NCI-H1417 (cell line): Measurements from ENCODE around the gene KDM4B.
"Not testable (repeated sequence)": the region's sequence is repeated elsewhere in the genome, so short reads cannot be mapped to it uniquely, and the experiment has no call there.

Source experiments
- DNase-seq, 3 experiments: peaks; one replicate each; lab custom pipeline; 2025; lab: John Stamatoyannopoulos, UW

The KDM4B gene

DNA sequence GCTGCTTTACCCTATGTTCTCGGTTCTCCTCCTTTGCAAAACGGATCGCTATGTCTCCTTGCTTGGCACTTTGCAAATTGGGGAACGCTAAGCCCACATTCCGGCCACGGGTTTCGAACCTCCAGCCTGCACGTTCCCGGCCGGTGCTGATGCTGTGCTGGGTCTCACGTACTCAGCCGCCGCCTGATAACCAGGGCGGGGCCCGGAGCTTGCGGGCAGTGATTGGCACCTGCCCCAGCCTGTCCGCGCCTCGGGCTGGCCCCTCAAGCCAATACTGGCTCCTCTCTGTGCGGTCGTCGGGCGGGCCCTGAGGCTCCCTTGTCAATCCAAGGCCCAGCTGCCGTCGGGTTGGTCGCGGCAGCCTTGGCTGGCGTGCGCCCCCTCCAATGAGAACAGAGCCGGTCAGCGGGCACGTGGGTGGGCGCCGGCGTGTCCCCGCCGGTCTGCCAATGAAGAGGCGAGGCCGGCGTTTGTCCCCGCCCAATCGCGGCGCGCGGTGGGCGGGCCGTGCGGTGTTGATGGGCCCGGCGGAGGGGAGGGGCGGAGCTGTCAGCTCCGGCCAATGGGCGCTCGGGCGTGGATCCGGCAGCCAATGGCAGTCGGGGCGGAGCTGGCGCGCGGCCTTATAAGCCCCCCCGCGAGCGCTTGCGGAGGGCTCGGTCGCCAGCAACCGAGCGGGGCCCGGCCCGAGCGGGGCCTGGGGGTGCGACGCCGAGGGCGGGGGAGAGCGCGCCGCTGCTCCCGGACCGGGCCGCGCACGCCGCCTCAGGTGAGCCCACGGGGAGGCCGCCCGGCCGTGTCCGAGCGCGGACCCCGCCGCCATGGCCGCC is at the start of gene KDM4B:
Gene KDM4B, plus strand, starts transcription at position 652 of the 830 bp plus-strand sequence. CDS start 63,778 bp downstream, outside the sequence.
- DNase-seq, result peak; percentile 100

DNA sequence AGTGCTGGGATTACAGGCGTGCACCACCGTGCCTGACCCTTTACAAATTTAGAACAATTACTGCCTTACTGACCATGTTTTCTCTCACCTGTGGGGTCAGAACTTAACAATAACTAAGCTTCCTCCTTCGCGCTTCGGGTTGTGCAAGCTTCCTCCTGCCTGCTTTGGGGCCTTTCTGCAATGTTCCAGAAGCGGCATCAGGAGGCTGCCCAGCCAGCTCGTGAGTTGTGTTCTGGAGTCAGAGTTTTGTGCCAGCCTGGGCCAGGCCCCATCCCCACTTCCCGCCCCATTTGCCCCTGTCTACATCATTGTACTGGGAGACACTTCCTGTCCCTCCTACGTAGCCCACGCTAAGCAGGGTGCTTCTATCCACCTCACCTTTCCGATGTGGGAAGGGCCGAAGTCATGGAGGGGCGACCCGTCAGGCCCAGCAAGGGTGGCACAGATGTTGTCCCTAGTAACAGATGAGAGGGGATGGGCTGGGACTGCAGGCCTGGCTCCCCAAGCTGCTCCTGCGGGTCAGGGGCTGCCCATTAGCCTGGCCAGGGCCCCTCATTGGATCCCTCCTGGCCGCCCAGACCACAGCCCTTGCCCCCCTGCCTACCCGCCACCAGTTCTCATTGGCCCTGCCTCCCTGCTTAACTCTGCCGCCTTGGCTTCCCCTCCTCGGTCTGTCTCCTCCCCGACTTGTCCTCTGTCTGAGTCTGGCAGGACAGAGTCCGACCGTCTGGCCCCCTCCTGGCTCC is 46.2 kb upstream of the KDM4B start:
- no peak for DNase-seq

DNA sequence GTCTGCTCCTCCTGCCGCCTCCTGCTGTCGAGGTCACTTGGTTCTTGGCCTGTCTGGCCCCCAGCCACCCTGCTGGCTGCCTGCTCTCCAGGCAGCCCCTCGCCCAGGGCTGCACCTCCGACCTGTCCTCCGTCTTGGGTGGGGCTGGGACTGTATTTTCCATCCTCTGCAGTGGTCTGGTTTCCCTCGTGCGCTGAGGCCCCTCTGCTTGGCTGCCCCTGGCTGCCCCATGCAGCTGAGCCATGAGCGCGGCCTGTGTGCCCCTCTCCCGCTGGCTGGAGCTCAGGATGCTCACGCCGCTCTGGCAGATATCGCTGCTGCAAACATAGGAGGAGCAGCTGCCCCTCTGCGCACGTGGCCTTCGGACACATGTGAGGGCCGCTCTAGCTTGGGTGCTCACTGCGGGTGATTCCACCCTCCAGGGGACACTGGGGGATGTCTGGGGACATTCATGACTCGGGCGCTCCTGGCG is 45.6 kb upstream of the KDM4B start:
- DNase-seq, result no peak

DNA sequence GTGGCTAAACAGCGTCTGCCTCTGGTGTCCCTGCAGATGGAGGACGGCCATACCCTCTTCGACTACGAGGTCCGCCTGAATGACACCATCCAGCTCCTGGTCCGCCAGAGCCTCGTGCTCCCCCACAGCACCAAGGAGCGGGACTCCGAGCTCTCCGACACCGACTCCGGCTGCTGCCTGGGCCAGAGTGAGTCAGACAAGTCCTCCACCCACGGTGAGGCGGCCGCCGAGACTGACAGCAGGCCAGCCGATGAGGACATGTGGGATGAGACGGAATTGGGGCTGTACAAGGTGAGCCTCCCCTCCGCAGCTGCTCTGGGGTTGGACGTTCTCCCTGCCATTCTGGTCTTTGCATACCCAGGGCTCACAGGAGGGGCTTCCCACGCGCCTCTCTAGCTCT is 39.7 kb upstream of the KDM4B start:
- no peak for DNase-seq

DNA sequence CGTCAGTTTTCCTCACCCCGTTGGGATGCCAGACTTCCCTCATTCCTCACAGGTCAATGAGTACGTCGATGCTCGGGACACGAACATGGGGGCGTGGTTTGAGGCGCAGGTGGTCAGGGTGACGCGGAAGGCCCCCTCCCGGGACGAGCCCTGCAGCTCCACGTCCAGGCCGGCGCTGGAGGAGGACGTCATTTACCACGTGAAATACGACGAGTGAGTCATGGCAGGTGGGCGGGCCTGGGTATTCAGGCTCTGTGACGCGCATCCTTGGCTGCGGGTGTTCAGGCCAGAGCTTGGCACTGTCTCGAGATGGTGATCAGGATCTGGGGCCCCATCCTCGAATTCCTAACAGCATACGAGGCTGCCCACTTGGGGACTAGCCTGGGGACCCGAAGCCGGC is 38.2 kb upstream of the KDM4B start:
- no peak for DNase-seq

DNA sequence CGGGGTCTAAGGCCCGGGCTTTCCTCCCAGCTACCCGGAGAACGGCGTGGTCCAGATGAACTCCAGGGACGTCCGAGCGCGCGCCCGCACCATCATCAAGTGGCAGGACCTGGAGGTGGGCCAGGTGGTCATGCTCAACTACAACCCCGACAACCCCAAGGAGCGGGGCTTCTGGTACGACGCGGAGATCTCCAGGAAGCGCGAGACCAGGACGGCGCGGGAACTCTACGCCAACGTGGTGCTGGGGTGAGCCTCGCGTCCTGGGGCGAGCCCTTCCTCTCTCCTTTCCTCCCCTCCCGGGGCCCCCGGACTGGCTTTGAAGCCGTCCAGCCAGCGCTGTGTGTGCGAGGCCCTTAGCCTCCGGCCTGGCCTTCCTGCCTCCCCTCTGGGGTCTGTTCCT is 36.2 kb upstream of the KDM4B start:
- no peak for DNase-seq

DNA sequence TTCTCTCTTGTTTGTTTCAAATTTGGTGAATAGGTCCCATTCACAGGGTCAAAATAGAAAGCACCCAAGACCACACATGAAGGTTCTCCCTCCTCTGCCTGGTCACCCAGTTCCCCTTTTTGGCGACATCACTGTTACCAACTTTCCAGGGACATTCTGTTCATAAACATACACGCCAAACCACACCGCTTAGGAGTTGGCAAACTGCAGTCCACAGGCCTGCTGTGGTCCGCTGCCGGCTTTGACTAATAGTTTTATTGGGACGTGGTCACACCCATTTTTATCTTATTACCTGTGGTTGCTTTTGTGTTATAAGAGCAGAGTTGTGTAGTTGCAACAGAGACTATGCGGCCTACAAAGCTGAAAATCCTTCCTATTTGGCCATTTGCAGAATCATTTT is 35.4 kb upstream of the KDM4B start:
- no peak for DNase-seq

DNA sequence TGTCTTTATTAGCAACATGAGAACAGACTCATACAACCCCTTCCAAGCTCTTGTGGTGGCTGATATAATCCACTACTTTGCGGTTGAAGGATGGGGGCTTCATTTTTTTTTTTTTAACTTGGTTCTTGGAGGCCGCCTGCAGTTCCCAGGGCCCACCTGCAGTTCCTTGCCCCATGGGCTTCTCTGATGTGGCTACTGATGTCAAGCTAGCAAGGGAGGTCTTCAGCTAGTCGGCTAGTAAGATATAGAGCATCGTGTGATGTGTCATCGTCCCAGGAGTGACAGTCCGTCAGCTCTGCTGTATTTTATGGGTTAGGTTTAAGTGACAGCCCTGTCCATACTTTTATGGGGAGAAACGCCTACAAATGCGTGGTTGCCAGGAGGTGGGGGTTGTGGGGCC is 33.5 kb upstream of the KDM4B start:
- no peak for DNase-seq

DNA sequence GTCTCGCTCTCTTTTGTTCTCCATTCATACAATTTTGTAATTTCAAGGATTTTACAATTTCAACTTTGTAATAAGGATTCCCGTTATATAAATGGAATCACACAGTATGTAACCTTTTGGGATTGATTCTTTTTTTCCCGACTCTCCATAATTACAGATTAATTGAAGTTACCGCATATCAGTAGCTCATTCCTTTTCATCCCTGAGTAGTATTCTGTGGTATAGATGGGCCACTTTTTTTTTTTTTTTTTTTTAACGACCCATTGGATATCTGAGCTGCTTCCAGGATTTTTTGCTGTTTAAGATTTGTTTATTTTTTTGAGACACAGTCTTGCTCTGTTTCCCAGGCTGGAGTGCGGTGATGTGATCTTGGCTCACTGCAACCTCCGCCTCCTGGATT is 31.9 kb upstream of the KDM4B start:
- no peak for DNase-seq

DNA sequence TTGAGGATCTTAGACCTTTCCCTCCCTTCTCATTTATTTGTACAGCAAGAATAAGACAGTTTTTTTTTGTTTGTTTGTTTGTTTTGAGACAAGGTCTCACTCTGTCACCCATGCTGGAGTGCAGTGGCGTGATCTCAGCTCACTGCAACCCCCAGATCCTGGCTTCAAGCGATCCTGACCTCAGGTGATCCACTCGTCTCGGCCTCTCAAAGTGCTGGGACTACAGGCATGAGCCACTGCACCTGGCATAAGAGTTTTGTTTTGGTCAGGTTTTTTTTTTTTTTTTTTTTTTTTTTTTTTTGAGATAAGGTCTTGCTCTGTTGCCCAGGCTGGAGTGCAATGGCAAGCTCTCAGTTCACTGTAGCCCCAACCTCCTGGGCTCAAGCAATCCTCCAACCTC is 30.5 kb upstream of the KDM4B start:
- DNase-seq, result not testable (repeated sequence)

DNA sequence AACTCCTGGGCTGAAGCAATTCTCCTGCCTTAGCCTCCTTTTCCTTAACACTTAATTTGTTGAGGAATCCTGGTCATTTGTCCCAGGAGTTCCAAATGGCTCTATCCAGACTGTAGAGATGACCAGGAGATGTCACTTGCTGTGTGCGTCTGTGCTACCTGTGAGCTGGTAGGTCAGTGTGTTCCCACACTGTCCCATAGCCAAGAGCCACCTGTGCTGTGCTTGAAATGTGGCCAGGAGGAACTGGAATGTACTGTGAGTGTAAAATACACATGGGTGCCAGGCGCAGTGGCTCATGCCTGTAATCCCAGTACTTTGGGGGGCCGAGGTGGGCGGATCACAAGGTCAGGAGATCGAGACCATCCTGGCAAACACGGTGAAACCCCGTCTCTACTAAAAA is 29.4 kb upstream of the KDM4B start:
- DNase-seq, result no peak

DNA sequence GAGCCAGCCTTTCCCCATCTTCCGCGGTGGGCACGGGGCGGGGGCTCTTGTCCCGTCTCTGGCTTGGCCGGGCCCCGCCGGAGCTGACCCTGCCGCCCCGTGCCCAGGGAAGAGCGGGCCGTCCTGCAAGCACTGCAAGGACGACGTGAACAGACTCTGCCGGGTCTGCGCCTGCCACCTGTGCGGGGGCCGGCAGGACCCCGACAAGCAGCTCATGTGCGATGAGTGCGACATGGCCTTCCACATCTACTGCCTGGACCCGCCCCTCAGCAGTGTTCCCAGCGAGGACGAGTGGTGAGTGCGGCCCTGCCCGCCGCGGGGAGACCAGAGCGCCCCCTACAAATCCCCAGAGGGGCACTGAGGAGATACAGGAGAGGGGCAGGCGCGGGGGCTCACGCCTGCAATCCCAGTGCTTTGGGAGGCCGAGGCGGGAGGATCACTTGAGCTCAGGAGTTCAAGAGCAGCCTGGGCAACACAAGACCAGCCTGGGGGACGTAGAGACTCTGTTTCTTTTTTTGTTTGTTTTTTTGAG is 27.2 kb upstream of the KDM4B start:
- not testable (repeated sequence) for DNase-seq

DNA sequence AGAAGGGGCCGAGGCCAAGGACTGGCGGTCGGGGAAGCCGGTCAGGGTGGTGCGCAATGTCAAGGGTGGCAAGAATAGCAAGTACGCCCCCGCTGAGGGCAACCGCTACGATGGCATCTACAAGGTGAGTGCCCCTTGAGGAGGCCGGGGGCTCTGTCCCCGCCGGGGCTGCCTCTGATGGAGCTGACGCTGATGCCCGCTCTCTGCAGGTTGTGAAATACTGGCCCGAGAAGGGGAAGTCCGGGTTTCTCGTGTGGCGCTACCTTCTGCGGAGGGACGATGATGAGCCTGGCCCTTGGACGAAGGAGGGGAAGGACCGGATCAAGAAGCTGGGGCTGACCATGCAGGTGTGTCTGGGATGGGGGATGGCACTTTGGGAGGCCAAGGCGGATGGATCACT is 18.3 kb upstream of the KDM4B start:
- DNase-seq, result not testable (repeated sequence)

DNA sequence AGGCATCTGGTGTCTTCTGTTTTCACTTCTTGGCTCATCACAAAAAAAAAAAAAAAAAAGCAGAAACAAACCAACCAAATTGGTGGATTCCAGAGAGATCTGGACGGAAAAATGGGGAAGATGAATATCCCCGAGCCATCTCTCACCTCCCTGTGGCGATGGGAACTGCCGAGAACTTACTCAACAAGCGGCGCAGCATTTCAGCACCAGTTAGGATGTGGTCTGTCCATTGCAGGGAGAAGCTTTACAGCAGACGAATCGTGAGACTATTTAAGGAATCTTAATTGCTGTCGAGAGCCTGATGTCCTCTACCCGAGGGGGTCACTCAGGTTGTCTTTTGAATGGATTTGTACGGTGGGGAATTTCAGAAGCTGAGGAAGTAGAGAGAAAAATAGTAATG is 17.3 kb upstream of the KDM4B start:
- no peak for DNase-seq

DNA sequence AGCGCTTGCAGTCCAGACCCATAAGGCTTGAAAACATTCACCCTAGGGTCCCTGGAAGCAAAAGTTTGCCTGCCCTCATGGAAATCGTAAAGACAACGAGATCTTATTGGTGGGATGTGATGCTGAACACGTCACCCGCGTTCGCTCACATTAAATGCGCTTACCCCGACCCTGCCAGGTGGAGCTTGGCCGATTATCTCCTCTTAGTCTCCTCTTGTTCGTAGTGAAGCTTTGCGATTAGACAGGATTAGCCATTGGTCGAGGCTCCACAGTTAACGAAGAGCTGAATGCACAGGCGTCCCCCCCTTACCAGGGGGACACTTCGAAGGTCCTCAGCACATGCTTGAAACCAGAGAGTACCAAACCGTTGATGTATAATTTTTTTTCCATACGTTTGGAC is 16.0 kb upstream of the KDM4B start:
- DNase-seq, result no peak

DNA sequence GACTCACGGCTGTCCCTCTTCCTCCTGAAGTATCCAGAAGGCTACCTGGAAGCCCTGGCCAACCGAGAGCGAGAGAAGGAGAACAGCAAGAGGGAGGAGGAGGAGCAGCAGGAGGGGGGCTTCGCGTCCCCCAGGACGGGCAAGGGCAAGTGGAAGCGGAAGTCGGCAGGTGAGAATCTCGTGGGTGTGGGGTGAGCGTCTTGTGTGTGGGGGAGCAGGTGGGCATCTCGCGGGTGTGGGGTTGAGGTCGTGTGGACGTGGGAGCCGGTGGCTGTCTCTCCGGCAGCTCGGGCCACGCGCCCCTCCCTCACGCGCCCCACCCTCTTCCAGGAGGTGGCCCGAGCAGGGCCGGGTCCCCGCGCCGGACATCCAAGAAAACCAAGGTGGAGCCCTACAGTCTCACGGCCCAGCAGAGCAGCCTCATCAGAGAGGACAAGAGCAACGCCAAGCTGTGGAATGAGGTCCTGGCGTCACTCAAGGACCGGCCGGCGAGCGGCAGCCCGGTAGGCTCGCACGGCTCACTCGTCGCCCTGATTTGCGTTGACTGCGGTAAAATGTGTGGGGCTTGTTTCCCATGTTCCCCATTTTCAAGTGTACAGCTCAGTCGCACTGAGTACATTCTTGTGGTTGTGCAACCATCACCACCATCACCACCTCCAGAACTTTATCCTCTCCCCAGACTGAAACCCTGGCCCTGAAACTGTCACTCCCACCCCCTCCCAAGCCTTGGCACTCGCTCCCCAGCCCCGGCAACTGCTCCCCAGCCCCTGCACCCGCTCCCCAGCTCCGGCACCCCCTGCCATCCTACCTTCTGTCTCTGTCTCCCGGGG is 14.4 kb upstream of the KDM4B start:
- not testable (repeated sequence) for DNase-seq

DNA sequence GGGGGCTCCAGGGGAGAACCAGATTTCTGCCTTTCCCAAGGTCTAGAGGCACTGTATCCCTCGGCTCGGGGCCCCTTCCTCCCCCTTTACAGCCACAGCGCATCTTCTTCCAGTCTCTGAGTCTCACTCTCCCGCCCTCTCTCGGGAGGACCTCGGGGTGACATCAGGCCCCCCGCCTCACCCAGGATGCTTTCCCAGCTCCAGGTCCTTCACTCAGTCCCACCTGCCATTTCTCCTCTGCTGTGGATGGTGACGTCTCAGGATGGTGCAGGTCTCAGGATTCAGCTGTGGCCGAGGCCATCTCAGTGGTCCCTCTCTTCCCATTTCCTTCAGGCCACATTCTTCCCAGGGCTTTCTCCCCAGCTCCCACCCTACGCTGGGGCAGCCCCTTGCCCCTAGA is 13.6 kb upstream of the KDM4B start:
- no peak for DNase-seq

DNA sequence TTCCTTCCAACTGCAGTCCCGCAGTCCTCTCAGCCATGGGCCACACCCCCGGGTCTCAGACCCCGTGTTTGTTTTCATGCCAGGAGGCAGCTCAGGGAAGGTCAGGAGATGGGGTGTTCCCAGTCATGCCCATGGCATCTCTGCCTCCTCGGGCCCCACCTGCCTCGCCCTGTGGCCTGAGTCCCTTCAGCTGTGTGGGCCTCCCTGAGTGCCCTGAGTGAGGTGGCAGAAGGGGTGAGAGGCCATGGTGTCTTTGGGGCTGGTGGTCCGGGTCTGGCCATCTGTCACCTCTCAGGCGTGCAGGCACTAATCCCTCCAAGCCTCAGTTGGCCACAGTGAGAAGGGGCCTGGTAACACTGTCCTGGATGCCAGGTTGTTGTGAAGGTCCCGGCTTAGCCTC is 10.9 kb upstream of the KDM4B start:
- DNase-seq, result no peak

DNA sequence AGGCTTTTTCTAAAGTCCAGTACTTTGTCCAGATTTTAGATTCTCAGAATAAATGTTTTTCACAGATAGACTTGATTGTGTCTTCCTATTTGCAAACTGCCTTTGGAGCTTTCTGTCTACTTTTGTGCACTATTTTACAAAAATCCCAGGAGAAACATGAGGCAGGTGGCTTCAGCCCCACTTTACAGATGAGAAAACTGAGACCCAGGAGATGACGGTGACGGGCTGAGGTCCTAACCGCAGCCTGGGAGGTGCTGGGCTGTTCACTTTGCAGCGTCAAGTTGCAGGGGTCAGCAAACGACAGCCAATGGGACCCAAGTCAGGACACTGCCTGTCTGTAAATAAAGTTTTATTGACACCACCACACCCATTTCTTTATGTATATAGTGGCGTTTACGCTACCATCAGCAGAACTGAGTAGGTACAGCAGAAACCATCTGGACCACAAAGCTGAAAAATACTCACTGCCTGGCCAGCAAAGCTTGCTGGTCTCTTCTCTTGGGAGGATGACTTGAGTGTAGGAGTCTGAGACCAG is 6.8 kb upstream of the KDM4B start:
- DNase-seq, result no peak

DNA sequence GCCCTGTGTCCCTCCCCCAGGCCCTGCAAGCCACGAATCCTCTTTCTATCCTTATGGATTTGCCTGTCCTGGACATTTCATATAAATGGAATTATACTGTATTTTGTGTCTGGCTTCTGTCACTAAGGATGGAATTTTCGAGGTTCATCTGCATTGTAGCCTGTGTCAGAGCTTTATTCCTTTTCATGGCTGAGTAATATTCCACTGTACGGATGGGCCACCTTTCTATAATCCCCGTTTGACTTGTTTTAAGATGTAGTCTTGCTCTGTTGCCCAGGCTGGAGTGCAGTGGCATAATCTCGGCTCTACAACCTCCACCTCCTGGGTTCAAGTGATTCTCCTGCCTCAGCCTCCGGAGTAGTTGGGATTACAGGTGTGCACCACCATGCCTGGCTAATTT is 3.9 kb upstream of the KDM4B start:
- DNase-seq, result no peak

DNA sequence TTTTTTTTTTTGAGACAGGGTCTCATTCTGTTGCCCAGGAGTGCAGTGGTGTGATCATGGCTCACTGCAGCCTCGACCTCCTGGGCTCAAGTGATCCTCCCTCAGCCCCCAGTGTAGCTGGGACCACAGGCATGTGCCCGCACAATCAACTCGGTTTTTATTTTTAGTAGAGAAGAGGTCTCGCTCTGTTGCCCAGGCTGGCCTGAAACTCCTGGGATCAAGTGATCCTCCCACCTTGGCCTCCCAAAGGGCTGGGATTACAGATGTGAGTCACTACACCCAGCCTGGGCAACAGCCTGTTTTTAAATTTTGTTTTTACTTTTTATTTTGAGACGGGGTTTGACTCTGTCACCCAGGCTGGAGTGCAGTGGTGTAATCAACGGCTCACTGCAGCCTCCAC is 2.3 kb upstream of the KDM4B start:
- no peak for DNase-seq
